RKO (cell line): Measurements from ENCODE around the gene NCAM2.
A peak's percentile ranks its signal among the peaks of the same experiment; 100 is the strongest.

ENCODE experiments used
- DNase-seq: peaks from one replicate; pipeline ENCODE4 v3.0.0-alpha.2; 2016; ENCODE audit warnings: low spot score

NCAM2 gene

DNA sequence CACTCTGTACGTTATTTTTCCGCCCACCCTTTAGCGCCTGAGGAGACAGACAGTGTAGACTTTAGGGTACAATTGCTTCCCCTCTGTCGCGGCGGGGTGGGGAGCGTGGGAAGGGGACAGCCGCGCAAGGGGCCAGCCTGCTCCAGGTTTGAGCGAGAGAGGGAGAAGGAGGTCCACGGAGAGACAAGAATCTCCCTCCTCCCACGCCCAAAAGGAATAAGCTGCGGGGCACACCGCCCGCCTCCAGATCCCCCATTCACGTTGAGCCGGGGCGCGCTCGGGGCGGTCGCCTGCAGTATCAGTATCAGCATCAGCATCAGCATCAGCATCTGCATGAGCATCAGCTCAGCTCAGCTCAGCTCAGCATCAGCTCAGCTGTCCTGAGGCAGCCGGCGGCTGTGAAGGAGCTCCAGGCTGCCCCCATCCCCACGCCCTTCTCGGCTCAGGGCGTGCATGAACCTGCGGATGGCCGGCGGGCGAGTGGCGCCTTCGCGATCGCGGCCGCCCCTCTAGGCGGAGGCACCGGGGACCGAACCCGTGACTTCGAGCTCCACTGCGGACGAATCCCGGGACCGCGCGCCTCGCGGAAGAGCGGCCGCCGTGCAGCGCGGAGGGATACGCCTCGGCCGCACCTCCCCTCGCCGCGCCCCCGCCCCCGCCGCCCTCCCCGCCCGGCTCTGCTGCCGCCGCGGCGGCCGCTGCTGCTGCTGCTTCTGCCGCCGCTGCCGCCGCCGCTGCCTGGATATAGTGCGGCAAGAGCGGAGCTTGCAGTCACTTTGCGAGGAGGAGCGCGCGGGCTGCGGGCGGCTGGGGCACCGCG lies at the start of gene NCAM2:
NCAM2 (plus strand) TSS at position 774 of the 820 bp plus-strand sequence.
- no peak for DNase-seq

DNA sequence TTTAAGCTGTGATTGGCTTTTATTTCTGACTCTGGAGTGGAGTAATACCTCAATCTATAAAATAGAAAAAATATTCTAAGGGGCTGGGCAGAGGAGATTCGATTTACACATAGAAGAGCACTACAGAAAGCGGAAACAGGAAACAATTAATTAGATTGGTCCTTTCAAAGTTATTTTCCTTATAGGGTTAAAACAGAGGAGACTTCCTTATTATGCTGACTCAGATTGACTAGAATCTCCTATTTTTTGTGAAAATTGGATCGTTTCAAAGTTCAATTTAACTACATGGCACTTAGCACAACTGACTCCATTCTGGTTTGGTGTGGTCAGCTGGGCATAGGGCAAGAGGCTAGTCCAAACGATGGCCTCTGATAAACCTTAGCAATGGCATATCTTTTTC lies 48.3 kb upstream of the NCAM2 start:
- DNase-seq: no peak

DNA sequence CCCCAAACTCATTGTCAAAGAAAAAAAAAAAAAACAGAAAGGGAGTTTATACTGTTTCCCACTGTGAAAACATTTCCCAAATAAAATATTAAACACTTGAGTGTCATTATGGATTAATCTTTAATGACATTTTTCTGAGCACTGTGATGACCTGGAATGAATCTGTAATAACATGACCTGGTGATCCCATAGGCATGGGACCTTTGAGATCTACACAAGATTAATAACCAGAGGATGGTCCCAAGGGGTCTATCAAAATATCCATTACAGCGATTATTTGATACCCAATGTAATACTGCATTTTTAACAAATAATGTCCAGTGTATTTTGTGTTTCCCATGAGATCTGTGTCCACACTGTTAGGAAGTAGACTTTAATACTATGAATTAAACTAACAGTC lies 32.4 kb upstream of the NCAM2 start:
- no peak for DNase-seq

DNA sequence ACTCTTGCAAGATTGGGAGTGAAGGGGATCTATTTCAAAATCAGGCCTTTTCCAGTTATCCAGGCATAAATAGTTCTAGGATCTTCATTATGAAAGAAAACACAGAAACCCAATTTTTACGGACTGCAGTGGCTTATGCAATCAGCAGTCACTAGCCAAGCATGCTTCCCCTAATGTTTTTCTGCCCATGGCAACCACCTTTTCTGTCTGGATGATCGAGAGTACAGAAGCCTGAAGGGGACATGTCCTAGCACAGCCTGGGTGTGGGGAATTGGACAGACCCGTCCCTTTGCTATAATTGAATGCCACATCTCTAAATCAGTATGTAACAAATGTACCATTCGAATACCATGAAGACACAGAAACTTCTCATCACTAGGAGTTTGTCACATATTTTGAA lies 29.8 kb upstream of the NCAM2 start:
- no peak for DNase-seq

DNA sequence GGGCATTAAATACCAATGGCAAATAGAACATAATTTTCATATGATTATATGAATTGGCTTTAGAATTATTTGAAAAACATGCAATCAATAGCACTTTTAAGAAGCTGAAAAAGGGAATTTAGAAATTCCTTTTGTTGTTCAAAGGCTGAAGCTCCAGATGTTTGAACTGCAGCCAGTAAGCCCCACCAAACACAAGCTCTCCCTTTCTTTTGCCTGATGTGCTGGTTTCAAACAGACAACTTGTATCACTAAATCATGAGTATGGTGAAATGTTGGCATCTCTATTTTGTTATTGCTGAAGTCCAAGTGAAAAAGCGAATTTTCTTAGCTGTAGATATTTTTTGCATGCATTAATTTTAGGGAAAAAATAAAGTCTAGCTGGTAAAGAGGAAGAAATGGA lies 27.5 kb upstream of the NCAM2 start:
- no peak for DNase-seq

DNA sequence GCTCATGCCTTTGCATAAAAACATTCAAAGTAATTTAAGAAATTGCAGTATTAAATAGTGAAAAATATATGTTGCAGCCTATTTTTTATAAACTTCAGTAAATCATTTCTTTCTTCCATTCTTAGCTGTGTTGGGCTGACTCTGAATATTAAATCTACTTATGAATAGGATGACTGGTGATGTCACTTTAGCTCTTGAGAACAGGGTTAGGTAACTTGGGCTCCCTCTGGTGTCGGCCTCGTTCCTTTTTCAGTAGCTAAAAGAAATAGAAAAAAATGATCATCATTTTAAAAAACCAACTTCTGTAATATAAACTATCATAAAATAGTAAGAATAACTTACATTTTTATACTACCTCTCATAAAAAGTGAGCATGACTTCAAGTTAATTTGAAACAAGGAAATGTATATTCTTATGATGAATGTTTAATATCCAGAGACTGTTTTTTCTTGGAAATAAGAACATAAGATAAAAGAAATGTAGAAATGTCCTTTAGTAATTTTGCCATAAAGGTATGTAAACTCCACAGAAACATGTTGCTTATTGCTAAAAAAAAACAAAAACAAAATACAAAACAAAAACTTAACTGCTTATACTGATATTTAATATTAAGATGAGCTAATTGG lies 26.8 kb upstream of the NCAM2 start:
- peak; percentile 82 for DNase-seq

DNA sequence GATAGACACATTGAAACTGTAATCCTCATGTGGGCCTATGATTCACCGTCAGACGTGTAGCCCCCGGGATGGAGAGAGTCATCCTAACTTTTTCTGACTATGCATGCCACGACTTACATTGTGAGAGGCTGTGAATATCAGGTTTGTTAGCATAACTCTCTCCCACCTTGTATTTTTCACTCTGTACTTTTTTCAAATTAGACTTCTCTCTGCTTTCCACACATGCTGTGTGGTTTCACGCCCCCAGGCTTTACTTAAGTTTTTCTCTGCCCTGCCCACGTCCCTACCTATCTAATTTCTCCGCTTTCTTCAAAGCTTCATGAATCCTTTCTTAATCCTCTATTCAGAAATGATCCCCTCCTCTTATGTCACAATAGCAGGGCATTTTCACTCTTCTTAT lies 3.4 kb upstream of the NCAM2 start:
- DNase-seq: no peak

DNA sequence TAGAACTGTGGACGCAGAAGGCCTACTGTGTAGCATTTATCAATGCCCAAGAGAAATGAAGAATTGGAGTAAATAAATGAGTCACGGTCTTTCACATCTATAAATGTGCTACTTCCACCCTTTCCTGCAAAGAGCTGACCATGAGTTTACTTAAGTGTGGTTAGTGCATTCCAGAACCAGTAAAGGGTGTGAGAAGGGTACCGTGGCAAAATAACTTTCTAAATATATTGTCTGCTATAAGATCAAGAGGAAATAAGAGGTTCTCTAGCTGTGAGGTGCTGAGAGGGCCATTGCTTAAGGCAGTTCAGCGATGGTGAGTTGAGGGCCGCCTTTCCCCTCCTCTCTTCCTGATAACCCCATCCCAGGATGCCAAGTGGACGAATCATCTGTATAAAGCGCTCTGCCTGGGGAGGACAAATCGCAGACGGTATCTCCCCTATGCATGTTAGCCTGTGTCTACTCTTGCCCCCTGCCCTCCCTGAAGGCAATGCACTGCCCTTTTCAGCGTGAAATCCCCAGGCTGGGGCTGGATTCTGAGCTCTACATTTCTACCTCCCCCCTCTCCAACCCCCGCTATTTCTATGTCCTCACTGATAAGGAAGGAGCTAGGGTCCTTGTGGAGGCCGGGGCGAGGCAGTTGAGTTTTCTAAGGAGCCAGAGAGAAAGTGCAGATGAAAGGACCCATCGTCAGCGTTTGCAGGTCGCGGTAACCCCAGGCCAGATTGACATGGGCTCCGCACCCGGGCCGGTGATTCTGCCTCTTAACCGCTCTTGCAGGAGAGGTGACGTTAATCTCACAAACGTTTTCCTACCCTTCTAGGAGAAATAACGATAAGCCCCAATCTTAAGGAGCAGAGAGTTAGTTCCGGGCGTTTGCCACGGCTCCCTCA lies 1.5 kb upstream of the NCAM2 start:
- no peak for DNase-seq

DNA sequence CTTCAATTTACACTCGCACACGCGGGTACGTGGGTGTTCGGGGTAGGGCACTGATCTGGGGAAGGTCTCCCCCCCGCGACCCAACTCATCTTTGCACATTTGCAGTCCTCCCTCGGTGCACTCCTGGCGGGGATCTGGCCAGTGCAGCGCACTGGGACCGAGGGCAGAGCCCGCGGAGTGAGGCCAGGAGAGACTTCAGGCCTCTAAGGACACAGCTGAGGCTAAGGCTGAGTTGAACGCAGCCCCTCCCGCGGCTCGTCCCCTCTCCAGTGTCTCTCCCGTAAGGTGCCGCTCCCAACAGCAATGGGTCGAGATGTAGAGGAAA lies 936 bp upstream of the NCAM2 start:
- no peak for DNase-seq

DNA sequence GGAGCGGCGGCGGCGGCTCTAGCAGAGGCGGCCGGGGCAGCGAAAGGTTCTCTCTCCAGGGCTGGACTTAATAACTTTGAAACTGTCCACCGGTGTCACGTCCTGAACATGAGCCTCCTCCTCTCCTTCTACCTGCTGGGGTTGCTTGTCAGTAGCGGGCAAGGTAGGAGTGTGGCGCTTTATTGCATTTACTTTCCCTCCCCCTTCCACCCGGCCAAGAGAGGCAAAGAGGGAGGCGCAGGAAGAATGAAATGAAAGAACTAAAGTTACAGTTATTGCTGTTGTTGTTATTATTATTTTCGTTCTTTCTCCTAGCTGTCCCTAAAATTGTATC lies 214 bp downstream of the NCAM2 start:
- DNase-seq: no peak

DNA sequence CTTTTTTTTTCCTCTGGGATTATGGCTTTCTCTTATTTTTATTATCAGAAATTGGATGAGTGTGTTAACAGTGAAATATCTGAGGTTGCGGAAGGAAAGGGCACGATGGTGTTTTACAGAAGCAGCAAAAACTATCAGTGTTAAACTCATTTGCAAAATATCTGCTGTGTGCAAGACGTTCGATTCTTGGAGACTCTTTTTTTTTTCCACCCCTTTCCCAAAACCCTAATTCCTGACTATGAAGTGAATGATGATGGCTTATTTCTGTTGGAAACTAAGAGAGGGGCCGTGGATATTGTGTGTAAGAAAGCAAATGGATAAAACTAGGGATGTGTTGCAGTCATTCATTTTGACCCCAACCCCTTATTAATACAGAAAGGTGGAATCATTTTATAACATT lies 677 bp downstream of the NCAM2 start:
- no peak for DNase-seq

DNA sequence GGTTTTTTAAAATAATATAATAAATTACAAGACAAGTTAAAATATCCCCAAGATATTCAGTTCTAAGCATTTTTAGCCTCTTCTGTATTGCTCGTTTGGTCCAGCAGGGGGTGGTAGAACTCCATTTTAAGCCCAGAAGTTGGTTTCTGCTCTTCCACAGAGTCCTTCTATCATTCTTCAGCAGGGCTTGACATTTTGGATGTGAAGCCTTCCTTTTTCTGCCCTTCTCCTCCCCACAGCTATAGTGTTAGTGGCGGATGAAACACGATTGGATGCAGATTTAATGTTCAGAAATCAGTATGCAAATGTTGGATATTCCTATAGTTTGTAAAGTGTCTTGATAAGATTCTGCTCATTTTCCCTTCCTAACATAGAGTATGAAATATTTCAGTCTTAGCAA lies 1.4 kb downstream of the NCAM2 start:
- peak; percentile 19 for DNase-seq

DNA sequence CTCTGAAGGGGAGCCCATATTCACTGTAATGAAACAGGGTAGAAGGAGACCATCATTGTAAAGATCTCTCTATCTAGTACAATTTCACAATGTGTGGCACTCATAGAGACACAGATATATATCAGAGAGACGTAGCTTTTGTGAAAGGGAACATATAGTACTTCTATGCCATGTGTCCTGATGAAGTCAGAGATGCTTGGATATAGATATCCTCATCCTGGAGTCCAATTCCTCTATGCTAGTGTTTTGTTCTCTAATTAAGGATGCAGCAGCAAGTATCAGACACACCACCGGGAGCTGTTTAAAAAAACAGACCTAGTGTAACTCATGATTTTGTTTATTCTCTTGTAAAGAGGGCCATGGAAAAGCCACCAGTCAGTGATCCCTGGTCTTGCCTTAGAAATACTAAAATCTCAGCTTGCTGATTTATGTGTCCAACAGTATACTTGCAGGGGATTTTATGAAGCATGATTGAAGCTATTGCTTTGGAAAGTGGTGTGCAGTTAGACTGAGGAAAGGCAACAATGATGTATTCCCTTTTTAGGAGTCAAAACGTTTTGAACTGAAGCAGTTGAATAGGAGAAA lies 2.5 kb downstream of the NCAM2 start:
- no peak for DNase-seq

DNA sequence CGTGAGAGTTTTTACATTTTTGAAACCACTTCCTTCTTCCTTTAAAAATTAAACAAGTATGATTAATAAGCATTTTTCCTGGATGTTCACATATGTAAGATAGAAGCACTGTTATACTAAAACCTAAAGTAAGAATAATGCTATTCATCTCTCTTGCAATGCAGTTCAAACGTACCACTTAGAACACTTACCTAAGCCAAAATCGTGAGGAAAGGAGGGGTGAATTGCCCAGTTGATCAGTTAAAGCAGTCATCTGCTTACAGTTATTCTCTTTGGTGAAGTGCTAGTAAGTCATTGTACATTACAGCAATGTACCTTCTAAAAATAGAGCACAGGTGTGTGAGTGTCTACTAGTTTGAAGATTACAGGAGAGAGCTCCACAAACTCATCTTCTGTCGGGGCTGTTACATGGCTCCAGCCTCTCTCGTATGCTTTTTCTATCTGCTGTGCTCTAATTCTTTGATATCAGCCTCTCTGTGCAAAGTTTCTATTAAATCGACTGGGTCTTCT lies 3.4 kb downstream of the NCAM2 start:
- DNase-seq: no peak

DNA sequence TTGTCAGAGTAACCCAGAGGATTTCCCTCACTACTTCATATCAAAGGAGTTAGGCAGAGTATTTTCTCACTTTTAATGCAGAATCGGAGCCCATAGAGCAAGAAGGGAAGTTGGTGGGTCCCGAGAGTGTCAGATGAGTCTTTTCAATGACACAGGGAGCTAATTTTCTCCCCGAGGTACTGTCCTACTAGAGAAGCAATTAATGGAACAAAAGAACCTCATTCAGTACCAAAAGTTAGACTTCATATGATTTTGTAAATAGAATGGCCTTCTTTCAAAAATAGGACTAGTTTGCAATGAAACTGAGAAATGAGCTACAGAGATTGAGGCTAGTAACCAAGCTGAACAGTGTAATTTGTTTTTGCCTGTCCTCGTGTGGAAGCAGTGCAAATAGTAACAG lies 3.9 kb downstream of the NCAM2 start:
- no peak for DNase-seq

DNA sequence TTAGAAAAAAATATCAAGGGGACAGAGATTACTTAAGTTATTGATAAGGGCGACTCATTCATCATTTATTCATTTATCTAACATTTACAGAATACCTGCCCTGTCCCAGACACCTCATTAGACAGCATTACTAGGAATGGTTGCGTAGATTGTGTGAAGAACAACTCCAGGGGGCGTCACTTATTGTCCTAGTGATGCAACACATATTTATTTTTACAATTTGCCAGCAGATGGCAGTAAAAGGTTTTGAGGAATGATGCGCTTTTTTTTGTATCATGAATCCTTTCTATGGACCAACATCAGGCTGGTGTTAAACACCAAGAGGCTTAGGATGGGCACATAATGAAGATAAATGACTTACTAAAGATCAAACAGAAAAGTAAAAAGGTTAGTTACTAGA lies 5.5 kb downstream of the NCAM2 start:
- DNase-seq: peak; percentile 54

DNA sequence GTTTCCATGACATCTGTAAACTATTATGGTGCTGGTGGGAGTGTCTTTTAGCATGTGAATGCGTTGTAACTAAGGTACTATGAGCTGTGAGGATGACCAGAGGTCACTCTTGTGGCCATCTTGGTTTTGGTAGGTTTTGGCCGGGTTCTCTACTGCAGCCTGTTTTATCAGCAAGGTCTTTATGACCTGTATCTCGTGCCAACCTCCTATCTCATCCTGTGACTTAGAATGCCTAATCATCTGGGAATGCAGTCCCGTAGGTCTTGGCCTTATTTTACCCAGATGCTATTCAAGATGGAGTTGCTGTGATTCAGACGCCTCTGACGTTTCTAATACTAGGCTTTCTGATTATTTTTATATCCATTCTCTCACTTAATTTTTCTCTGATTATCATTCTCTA lies 9.4 kb downstream of the NCAM2 start:
- DNase-seq: no peak

DNA sequence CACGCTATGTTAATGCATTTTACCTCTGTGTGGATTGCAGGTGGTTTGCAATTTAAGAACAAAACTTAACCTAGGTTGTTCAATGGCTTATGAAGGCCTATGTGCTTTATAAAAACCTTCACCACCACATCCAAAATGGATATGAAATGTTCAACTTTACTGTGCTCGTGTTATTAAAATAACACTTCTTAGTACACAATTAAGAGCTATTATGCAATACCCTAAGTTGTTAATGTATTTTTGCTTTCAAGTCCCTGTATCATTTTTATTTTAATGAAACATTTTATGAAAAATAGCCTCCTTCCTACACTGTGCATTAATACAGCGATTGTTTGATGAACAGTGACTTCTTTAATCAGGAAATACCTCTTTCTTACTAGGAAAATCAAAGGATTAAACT lies 12.0 kb downstream of the NCAM2 start:
- no peak for DNase-seq

DNA sequence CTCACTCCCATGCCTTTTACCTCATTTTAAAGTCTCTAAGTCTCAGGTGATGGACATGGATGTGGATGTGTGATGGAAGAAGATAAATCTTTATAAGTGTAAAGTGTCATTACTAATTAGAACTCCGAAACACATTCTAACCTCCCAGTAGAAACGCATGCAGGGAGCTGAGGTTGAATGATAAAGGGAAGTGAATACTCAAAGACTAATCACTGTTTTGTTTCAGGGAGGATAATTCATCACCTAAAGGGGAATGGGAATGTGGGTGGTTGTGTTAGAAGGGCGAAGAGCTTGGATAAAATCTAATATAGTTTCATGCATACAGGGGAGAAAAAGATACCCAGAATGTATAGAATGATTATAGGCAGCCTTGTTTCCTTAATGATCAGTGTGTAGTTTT lies 12.5 kb downstream of the NCAM2 start:
- DNase-seq: no peak

DNA sequence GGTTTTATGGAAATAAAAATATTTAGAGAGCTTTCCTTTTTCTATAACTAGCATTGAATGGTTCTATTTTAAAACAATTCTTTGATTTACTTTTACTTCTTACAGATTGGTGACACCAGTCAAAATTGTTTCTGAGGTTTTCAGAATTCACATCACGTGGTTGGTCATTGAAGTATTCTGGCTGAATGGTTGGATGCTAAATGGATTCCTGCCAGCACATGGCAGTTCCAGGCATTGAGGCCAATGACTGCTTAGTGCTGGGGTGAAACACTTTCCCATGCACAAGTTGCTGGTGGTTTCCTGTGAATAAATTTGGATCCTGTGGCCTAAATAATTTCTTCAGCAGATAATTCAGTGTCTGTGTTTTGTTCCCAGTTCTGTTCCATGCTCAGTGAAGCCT lies 20.6 kb downstream of the NCAM2 start:
- DNase-seq: no peak

DNA sequence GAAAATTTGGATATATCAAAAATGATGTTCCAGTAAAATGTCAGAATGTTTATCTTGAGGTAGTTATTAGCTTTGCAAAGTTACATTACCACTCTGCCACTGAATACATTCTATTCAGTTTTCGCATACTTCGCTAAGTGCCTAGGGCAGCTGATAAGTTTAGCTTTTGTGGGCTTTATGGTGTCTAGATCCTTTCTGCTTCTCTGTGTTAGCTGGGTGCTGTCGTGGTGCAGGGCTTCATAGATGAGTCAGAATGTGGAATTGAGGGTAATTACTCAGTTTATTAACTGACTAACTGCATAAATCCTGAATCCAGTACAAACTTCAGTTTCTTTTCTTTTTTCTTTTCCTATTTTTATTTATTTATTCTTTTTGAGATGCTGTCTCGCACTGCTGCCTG lies 21.5 kb downstream of the NCAM2 start:
- DNase-seq: no peak

DNA sequence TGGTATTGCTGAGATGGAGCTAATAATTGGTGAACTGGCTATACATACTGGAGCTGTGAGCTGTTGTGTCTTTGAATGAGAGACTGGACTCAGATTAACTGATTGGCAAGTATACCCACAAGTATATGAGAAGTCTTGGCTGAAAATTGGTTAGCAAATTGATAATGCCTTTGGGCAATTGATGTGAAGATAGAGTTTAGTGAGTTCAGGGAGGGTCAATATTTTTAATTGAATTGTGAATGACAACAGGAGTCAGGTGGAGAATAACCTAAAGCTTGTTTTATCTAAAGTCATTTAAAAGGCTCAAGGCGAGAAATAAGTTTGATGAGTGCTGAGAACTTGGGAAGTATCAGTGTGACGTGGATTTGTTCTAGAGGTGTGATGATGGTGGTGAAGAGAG lies 27.5 kb downstream of the NCAM2 start:
- DNase-seq: no peak
